ENCODE measurements around the gene GNA14.
"Not testable (repeated sequence)": the region's sequence is repeated elsewhere in the genome, so short reads cannot be mapped to it uniquely, and the experiment has no call there.

The GNA14 gene

GRCh38 chr9:77420641-77421040 is 227.5 kb downstream of the GNA14 start:
- DNase-seq (ENCODE audit: low spot score) = no peak
- no peak for FAIRE-seq

GRCh38 chr9:77418226-77418625 is 229.9 kb downstream of the GNA14 start:
- no peak for FAIRE-seq
- DNase-seq (ENCODE audit: low spot score) = no peak

GRCh38 chr9:77417566-77417965 is 230.6 kb downstream of the GNA14 start:
- FAIRE-seq (no peak), DNase-seq (ENCODE audit: low spot score) (no peak)

- FAIRE-seq; DNase-seq (ENCODE audit: low spot score): not testable (repeated sequence)
These were observed 239.6 kb downstream of the GNA14 start for GRCh38 chr9:77408521-77408920.

GRCh38 chr9:77403239-77403638 is 244.9 kb downstream of the GNA14 start:
- FAIRE-seq = no peak
- DNase-seq (ENCODE audit: low spot score) = no peak

- DNase-seq (ENCODE audit: low spot score) (no peak), FAIRE-seq (no peak)
These were observed 245.8 kb downstream of the GNA14 start for GRCh38 chr9:77402286-77402685.

- DNase-seq (ENCODE audit: low spot score) (no peak), FAIRE-seq (no peak)
These were observed 248.2 kb downstream of the GNA14 start for GRCh38 chr9:77399964-77400363.

GRCh38 chr9:77398581-77398980 is 249.5 kb downstream of the GNA14 start:
- not testable (repeated sequence) for FAIRE-seq

GRCh38 chr9:77392328-77392727 is 255.8 kb downstream of the GNA14 start:
- DNase-seq (ENCODE audit: low spot score) (no peak), FAIRE-seq (no peak)

More at GRCh38 chr9:77398581-77398980, 249.5 kb downstream of the GNA14 start:
- DNase-seq (ENCODE audit: low spot score) = not testable (repeated sequence)

GRCh38 chr9:77391834-77392233 is 256.3 kb downstream of the GNA14 start:
- FAIRE-seq = no peak

GRCh38 chr9:77386187-77386586 is 261.9 kb downstream of the GNA14 start:
- DNase-seq (ENCODE audit: low spot score) (no peak), FAIRE-seq (no peak)

More at GRCh38 chr9:77391834-77392233, 256.3 kb downstream of the GNA14 start:
- DNase-seq (ENCODE audit: low spot score) = no peak

GRCh38 chr9:77384406-77384805 is 263.7 kb downstream of the GNA14 start:
- no peak for FAIRE-seq
- DNase-seq (ENCODE audit: low spot score) = peak; percentile 27

- FAIRE-seq = no peak
- DNase-seq (ENCODE audit: low spot score) = no peak
These were observed 272.1 kb downstream of the GNA14 start for GRCh38 chr9:77375956-77376532.

- DNase-seq (ENCODE audit: low spot score) (no peak), FAIRE-seq (no peak)
These were observed 273.9 kb downstream of the GNA14 start for GRCh38 chr9:77374266-77374665.
